Endothelial cell of umbilical vein (primary cell): ENCODE data around the gene SMAD6. TPM values are rescaled to one million over a fixed set of nuclear protein-coding genes. Genes with fewer than 3 reads are reported as not detected.

Source experiments
- BruUV-seq: library from RNA; stranded (reverse); fragments of 400-500 nt; replicated peaks from 2 replicates; lab custom pipeline; 2021; lab: Mats Ljungman, UMichigan
- CTCF ChIA-PET: fragments of 300-600, 350-600 bp; sonication (Branson Sonifier 250); formaldehyde crosslinking; loops from one replicate; lab custom pipeline; 2021; ENCODE audit warnings: antibody characterized with exemption, inconsistent platforms; lab: Charles Lee
- POLR2A ChIA-PET: fragments of 300-600, 350-600 bp; sonication (Branson Sonifier 250); formaldehyde crosslinking; loops from one replicate; lab custom pipeline; 2021; ENCODE audit warnings: antibody characterized with exemption, inconsistent platforms; lab: Charles Lee
- DNase-seq: peaks from one replicate; pipeline ENCODE4 v3.0.0-alpha.2; 2011; ENCODE audit warnings: low read depth, low spot score
- FAIRE-seq: peaks from 2 replicates; lab custom pipeline; 2011; peaks lifted over from hg19 to GRCh38; lab: Jason Lieb, UNC
- H2AFZ ChIP-seq: 2 replicates; pipeline ENCODE4 v1.6.0; 2012; ENCODE audit warnings: low read depth, low read length, control low read depth, inconsistent platforms
- H3K27ac ChIP-seq: 2 replicates; pipeline ENCODE4 v1.5.1; 2011; ENCODE audit warnings: low read depth, mild to moderate bottlenecking, control low read depth, low read length, moderate library complexity; ENCODE audit not compliant: insufficient read depth
- H3K27me3 ChIP-seq, 2 experiments: 2 replicates each; pipeline versions ENCODE4 v1.6.0 to v1.6.1; 2011; ENCODE audit warnings: low read length in 2 of 2, mixed read lengths in 1 of 2; ENCODE audit not compliant: control insufficient read depth in 2 of 2, insufficient read depth in 2 of 2
- H3K36me3 ChIP-seq, 2 experiments: 2 replicates in 1 of 2; 3 replicates in 1 of 2; pipeline ENCODE4 v1.5.1; 2011; ENCODE audit warnings: low read length in 2 of 2, mild to moderate bottlenecking in 1 of 2, moderate library complexity in 1 of 2; ENCODE audit not compliant: control insufficient read depth in 2 of 2, insufficient read depth in 2 of 2; ENCODE audit errors: extremely low read depth in 1 of 2
- H3K4me1 ChIP-seq: 3 replicates; pipeline ENCODE4 v1.5.1; 2011; ENCODE audit warnings: mild to moderate bottlenecking, low read length; ENCODE audit not compliant: control insufficient read depth, insufficient read depth; ENCODE audit errors: extremely low read depth
- H3K4me2 ChIP-seq: 2 replicates; pipeline ENCODE4 v1.6.1; 2011; ENCODE audit warnings: low read length, control low read depth, mixed read lengths; ENCODE audit not compliant: insufficient read depth
- H3K4me3 ChIP-seq, 3 experiments: fragments of 200-600 bp in 1 of 3; sonication (generic), shearing (Covaris generic) in 1 of 3; replicated peaks in 1 of 3; 2 replicates each; pipeline ENCODE4 v1.5.1; 2011 to 2016; ENCODE audit warnings: control low read depth in 3 of 3, low read length in 3 of 3, mild to moderate bottlenecking in 2 of 3, inconsistent platforms in 1 of 3, low read depth in 1 of 3, moderate library complexity in 1 of 3; ENCODE audit not compliant: insufficient read depth in 1 of 3
- H3K79me2 ChIP-seq: 2 replicates; pipeline ENCODE4 v1.6.0; 2012; ENCODE audit warnings: low read length, inconsistent platforms; ENCODE audit not compliant: control insufficient read depth, insufficient read depth
- H3K9ac ChIP-seq: replicated peaks from 2 replicates; pipeline ENCODE3; 2011; ENCODE audit warnings: low read length, control low read depth; ENCODE audit not compliant: insufficient read depth; ENCODE audit errors: extremely low read depth
- H3K9me1 ChIP-seq: replicated peaks from 3 replicates; pipeline ENCODE4 v1.6.0; 2011; ENCODE audit warnings: mild to moderate bottlenecking, low read length; ENCODE audit not compliant: control insufficient read depth, insufficient read depth; ENCODE audit errors: extremely low read depth
- H3K9me3 ChIP-seq: replicated peaks from 2 replicates; pipeline ENCODE4 v1.5.1; 2012; ENCODE audit warnings: low read length, inconsistent platforms; ENCODE audit not compliant: control insufficient read depth, insufficient read depth
- H4K20me1 ChIP-seq: replicated peaks from 2 replicates; pipeline ENCODE3; 2011; ENCODE audit warnings: mild to moderate bottlenecking, low read length; ENCODE audit not compliant: control insufficient read depth, insufficient read depth; ENCODE audit errors: extremely low read depth
- EZH2 ChIP-seq: IDR thresholded peaks from 2 replicates; pipeline ENCODE4 v1.6.1; 2012; ENCODE audit warnings: borderline replicate concordance, low read depth, mild to moderate bottlenecking, moderate library complexity, low read length, inconsistent platforms; ENCODE audit not compliant: severe bottlenecking
- FOS ChIP-seq: IDR thresholded peaks from 2 replicates; pipeline ENCODE4 v1.6.1; 2011; ENCODE audit warnings: mild to moderate bottlenecking, low read length, moderate library complexity, borderline replicate concordance; ENCODE audit not compliant: insufficient read depth
- JUN ChIP-seq: IDR thresholded peaks from 2 replicates; pipeline ENCODE4 v1.6.1; 2011; ENCODE audit warnings: borderline replicate concordance, low read depth; ENCODE audit not compliant: insufficient read length, insufficient read depth
- MYC ChIP-seq: IDR thresholded peaks from one replicate; pipeline ENCODE4 v1.6.1; 2011; ENCODE audit warnings: mild to moderate bottlenecking, low read depth, low read length
- POLR2A ChIP-seq: IDR thresholded peaks from 2 replicates; pipeline ENCODE4 v1.6.1; 2012; ENCODE audit warnings: low read depth, mild to moderate bottlenecking, control low read depth, low read length
- dilution Hi-C: fragments of 300-500 bp; cut with MboI; formaldehyde crosslinking; loops from one replicate; pipeline ENCODE4 v1.15.0; 2019; ENCODE audit warnings: low sequenced_read_pairs; ENCODE audit not compliant: extremely low pct_ligation_motif_present
- intact Hi-C: fragments of 100-400 bp; cut with micrococcal nuclease; formaldehyde crosslinking; loops from one replicate; pipeline ENCODE4 v1.10.0; 2022
- polyA plus RNA-seq, 4 experiments: library from polyadenylated mRNA; depleted of rRNA in 3 of 4; stranded (reverse) in 3 of 4; unstranded in 1 of 4; fragments of >200 nt; gene quantifications; 2 replicates each; pipeline versions ENCODE4 v1.2.1 to v1.2.3, GENCODE V29; 2011 to 2012; ENCODE audit warnings: missing spikeins in 1 of 4
- total RNA-seq: library from RNA; stranded (reverse); gene quantifications from 2 replicates; pipeline ENCODE4 v1.2.3, GENCODE V29; 2021
- TF ChIP-seq, protein P1 (sequence below), 2 donors: IDR thresholded peaks; 1 replicate in 1 of 2; 2 replicates in 1 of 2; pipeline ENCODE4 v1.5.1; 2011; ENCODE audit warnings: low read length in 2 of 2, mild to moderate bottlenecking in 2 of 2, moderate library complexity in 2 of 2, control low read depth in 1 of 2, inconsistent platforms in 1 of 2, low read depth in 1 of 2; ENCODE audit not compliant: insufficient read depth in 1 of 2; ENCODE audit errors: extremely low read depth in 1 of 2

Gene SMAD6
- total and polyA plus RNA-seq, 2 donors (not counting 3 experiments of a cell fraction or from before 2014, with no cell fraction given): 7.3 to 12.5 TPM

GRCh38 chr15:66679061-66679656 is 22.9 kb upstream of the SMAD6 start:
- CTCF ChIA-PET: interaction anchor here (1.6 kb wide), 1 partner anchor 60 kb away, joined by 6 read pairs; no protein-coding TSS in a partner anchor
- no peaks in the 10 kb centered on the region for H3K36me3 ChIP-seq

More at GRCh38 chr15:66679061-66679656, 22.9 kb upstream of the SMAD6 start:
- H3K79me2 ChIP-seq: no peaks in the 10 kb centered on the region
- BruUV-seq: no TSS peak
- intact Hi-C loops: no loop called here
- POLR2A ChIA-PET: no interaction called here
- dilution Hi-C loops: no loop called here
- H3K4me3 ChIP-seq: no peak overlapping the region
- H3K9ac ChIP-seq: no peak overlapping the region
- H3K27ac ChIP-seq: no peak overlapping the region
- no peaks in the 10 kb centered on the region for H3K4me1 ChIP-seq
- H4K20me1 ChIP-seq: no peaks in the 10 kb centered on the region
- no peaks in the 10 kb centered on the region for H3K9me1 ChIP-seq
- H2AFZ ChIP-seq: no peak overlapping the region
- no peak overlapping the region for H3K4me2 ChIP-seq
- no peak for FAIRE-seq
- no peaks in the 10 kb centered on the region for H3K27me3 ChIP-seq
- H3K9me3 ChIP-seq: no peaks in the 10 kb centered on the region
- no peak for DNase-seq
- TF ChIP-seq FOS (no peak), JUN (no peak), EZH2 (no peak), MYC (no peak), POLR2A (no peak)
- TF ChIP-seq, protein P1, sequence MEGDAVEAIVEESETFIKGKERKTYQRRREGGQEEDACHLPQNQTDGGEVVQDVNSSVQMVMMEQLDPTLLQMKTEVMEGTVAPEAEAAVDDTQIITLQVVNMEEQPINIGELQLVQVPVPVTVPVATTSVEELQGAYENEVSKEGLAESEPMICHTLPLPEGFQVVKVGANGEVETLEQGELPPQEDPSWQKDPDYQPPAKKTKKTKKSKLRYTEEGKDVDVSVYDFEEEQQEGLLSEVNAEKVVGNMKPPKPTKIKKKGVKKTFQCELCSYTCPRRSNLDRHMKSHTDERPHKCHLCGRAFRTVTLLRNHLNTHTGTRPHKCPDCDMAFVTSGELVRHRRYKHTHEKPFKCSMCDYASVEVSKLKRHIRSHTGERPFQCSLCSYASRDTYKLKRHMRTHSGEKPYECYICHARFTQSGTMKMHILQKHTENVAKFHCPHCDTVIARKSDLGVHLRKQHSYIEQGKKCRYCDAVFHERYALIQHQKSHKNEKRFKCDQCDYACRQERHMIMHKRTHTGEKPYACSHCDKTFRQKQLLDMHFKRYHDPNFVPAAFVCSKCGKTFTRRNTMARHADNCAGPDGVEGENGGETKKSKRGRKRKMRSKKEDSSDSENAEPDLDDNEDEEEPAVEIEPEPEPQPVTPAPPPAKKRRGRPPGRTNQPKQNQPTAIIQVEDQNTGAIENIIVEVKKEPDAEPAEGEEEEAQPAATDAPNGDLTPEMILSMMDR (IDR thresholded peaks at IDR 0.05; ENCODE audit: extremely low read depth in 1 of 2, insufficient read depth in 1 of 2, low read depth in 1 of 2, low read length in 2 of 2): no peak
